ENCODE measurements around the gene GLRA3. TPM values are rescaled to one million over a fixed set of nuclear protein-coding genes. Genes with fewer than 3 reads are reported as not detected.
"Not testable (repeated sequence)": the region's sequence is repeated elsewhere in the genome, so short reads cannot be mapped to it uniquely, and the experiment has no call there.

The GLRA3 gene
- total RNA-seq, 1 donor from 2014 or later, result not detected

GRCh38 chr4:174713181-174713580 is 115.9 kb downstream of the GLRA3 start:
- no peak for ATAC-seq

GRCh38 chr4:174709526-174709925 is 119.5 kb downstream of the GLRA3 start:
- no peak for ATAC-seq

GRCh38 chr4:174708381-174708780 is 120.7 kb downstream of the GLRA3 start:
- ATAC-seq, result no peak

GRCh38 chr4:174707902-174708301 is 121.1 kb downstream of the GLRA3 start:
- no peak for ATAC-seq

GRCh38 chr4:174707051-174707676 is 121.9 kb downstream of the GLRA3 start:
- no peak for ATAC-seq

GRCh38 chr4:174702979-174703478 is 126.0 kb downstream of the GLRA3 start:
- ATAC-seq, result no peak

- ATAC-seq, result no peak
Observed at GRCh38 chr4:174699654-174700053, 129.4 kb downstream of the GLRA3 start.

GRCh38 chr4:174697896-174698295 is 131.2 kb downstream of the GLRA3 start:
- no peak for ATAC-seq

GRCh38 chr4:174697202-174697601 is 131.8 kb downstream of the GLRA3 start:
- no peak for ATAC-seq

GRCh38 chr4:174696657-174697056 is 132.4 kb downstream of the GLRA3 start:
- no peak for ATAC-seq

- ATAC-seq, result not testable (repeated sequence)
Observed at GRCh38 chr4:174691876-174692275, 137.2 kb downstream of the GLRA3 start.

- no peak for ATAC-seq
Observed at GRCh38 chr4:174690665-174691064, 138.4 kb downstream of the GLRA3 start.

- no peak for ATAC-seq
Observed at GRCh38 chr4:174689618-174690017, 139.4 kb downstream of the GLRA3 start.

GRCh38 chr4:174686826-174687225 is 142.2 kb downstream of the GLRA3 start:
- no peak for ATAC-seq

- ATAC-seq, result no peak
Observed at GRCh38 chr4:174681723-174682300, 147.2 kb downstream of the GLRA3 start.

- ATAC-seq, result no peak
Observed at GRCh38 chr4:174674305-174674840, 154.7 kb downstream of the GLRA3 start.

GRCh38 chr4:174673865-174674264 is 155.2 kb downstream of the GLRA3 start:
- ATAC-seq, result no peak

- ATAC-seq, result peak; percentile 59
Observed at GRCh38 chr4:174672276-174672675, 156.8 kb downstream of the GLRA3 start.

GRCh38 chr4:174669270-174669669 is 159.8 kb downstream of the GLRA3 start:
- peak; percentile 94 for ATAC-seq

- ATAC-seq, result peak; percentile 73
Observed at GRCh38 chr4:174665799-174666198, 163.2 kb downstream of the GLRA3 start.

GRCh38 chr4:174663216-174663615 is 165.8 kb downstream of the GLRA3 start:
- no peak for ATAC-seq

GRCh38 chr4:174658246-174658645 is 170.8 kb downstream of the GLRA3 start:
- no peak for ATAC-seq

- ATAC-seq, result no peak
Observed at GRCh38 chr4:174657472-174657871, 171.6 kb downstream of the GLRA3 start.

- no peak for ATAC-seq
Observed at GRCh38 chr4:174654634-174655033, 174.4 kb downstream of the GLRA3 start.

Measured in esophagus mucosa (tissue), 1 donor.